ENCODE results near the gene ARID3A.
"Not testable (repeated sequence)": the region's sequence is repeated elsewhere in the genome, so short reads cannot be mapped to it uniquely, and the experiment has no call there.

GRCh38 chr19:891421-892200, 34.2 kb upstream of the ARID3A start:
- not testable (repeated sequence) for TF ChIP-seq MZF1 (CRISPR knock-in tag; IDR thresholded peaks at IDR 0.05; ENCODE audit: borderline replicate concordance); CTCF (CRISPR knock-in tag; IDR thresholded peaks at IDR 0.05); ELF1 (CRISPR knock-in tag; IDR thresholded peaks at IDR 0.05)

Data from HepG2 (cell line).